GM18951 (cell line): ENCODE results near the gene KCNT2.

Source experiments
- POLR2A ChIP-seq: IDR thresholded peaks from 4 replicates; pipeline ENCODE4 v1.6.1; 2011; ENCODE audit warnings: mild to moderate bottlenecking; ENCODE audit not compliant: insufficient read length, insufficient read depth; ENCODE audit errors: extremely low read depth
- in situ Hi-C: fragments of 300-500 bp; cut with MboI; formaldehyde crosslinking; loops from one replicate; pipeline ENCODE4 v1.12.0; 2022; ENCODE audit warnings: low sequenced_read_pairs, mixed read lengths, inconsistent platforms; ENCODE audit not compliant: unreplicated experiment

Gene KCNT2

GRCh38 chr1:196376630-196377328 is 231.5 kb downstream of the KCNT2 start:
- no peak for TF ChIP-seq POLR2A
- in situ Hi-C loops: no loop called here

- TF ChIP-seq POLR2A: no peak
- in situ Hi-C loops: no loop called here
Measured at GRCh38 chr1:196373798-196374197, 234.4 kb downstream of the KCNT2 start.

- in situ Hi-C loops: no loop called here
- TF ChIP-seq POLR2A: no peak
Measured at GRCh38 chr1:196372896-196373536, 235.2 kb downstream of the KCNT2 start.

GRCh38 chr1:196367838-196368237 is 240.4 kb downstream of the KCNT2 start:
- no peak for TF ChIP-seq POLR2A
- in situ Hi-C loops: no loop called here

GRCh38 chr1:196366817-196367495 is 241.3 kb downstream of the KCNT2 start:
- in situ Hi-C loops: no loop called here
- no peak for TF ChIP-seq POLR2A

- in situ Hi-C loops: no loop called here
- no peak for TF ChIP-seq POLR2A
Measured at GRCh38 chr1:196361112-196361714, 247.0 kb downstream of the KCNT2 start.

- TF ChIP-seq POLR2A: no peak
- in situ Hi-C loops: no loop called here
Measured at GRCh38 chr1:196357913-196358312, 250.3 kb downstream of the KCNT2 start.

DNA sequence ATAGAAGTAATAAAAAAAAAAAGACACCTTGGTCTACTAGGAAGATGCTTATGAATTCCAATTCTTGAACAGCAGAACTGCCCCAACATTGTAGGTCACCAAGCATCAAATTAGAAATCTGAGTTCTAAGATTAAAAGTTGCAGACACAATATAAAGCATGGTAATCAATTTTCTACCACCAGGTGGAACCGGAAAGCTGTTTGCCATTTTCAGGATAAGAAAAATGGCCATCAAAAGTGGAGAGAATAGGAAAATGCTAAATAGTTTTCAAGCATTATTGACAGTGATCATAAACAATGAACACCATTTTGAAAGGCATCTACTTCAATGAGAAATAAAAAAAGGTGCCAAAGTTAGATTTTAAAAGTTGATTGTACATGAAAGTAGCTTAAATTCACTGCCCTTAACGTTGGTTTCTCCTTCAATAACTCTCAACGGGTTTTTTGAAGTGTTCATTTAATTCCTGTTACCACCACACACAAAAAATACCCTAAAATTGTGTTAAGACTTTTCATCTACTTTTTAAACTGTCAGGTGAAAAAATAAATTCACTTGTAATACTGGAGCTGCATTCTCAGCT is 252.9 kb downstream of the KCNT2 start:
- in situ Hi-C loops: no loop called here
- no peak for TF ChIP-seq POLR2A

DNA sequence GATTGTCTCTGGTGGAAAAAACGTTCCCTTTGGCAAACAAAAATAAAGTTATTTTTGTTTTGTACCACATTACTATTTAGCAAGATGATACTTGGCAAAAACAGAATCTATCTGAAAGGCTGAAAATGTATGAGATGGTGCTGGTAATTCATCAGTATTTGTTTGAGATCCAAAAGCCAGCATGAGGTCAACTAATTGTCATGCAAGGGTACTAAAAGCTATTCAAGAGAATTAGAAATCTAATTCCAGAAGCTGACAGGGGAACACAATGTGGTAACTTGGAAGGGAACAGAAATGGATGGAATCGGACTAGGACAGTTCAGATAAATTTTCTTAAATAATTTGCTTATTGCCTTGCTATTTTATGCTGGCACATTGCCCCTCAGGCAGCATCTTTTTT is 263.8 kb downstream of the KCNT2 start:
- TF ChIP-seq POLR2A: no peak
- in situ Hi-C loops: loop anchor here (25.0 kb wide), 1 partner anchor 293 kb away; no protein-coding TSS in a partner anchor

DNA sequence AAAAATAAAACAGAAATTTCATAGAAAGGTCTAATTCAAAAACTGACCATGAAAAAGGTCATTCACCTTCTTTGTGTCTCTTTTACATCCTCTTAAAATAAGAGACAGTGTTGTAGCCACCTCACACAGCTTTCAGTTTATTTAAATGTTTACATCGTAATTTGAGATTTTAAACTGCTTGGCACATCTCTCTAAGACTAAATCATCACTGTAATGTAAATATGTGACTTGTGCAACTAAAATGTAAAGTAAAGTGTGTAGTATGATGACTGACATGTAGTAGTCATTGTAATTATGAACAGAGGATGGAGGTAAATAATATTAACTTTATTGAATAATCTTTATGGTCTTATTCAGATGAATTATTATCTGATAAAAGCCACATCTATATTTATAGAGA is 283.9 kb downstream of the KCNT2 start:
- in situ Hi-C loops: no loop called here
- no peak for TF ChIP-seq POLR2A

DNA sequence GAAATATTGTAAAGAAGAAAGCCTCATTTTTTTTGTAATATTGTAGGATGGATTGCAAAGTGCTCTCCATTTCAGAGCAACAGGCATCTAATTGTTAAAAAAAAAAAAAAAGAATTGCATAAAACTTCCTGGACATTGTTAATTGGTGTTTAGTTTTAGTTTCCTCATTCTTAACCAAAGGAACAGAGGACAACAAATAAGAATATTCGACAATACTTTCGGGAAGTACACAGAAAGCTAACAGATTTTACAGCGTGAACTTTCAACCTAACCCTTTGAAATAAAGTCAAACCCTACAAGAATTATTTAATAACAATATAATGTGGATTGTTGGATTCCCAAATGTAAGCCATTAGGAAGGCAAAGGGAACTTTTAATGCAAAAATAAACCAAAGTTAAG is 284.4 kb downstream of the KCNT2 start:
- in situ Hi-C loops: no loop called here
- no peak for TF ChIP-seq POLR2A

DNA sequence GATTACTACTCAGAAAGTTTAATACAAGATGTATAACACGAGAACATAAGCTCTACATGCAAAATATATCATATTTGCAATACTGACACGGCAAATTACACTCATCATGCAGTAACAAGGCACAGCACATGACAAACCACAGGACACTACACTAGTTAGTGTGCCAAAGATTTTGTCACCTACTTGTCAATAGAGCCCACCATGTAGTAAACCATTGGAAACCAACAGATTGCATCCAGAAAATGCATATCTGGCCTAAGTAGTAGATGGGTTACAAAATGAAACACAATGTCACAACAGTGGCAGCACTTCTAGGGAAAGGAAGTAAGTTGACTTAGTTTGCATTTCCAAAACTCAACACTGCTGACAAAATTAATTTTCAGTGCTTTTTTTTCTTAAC is 288.9 kb downstream of the KCNT2 start:
- in situ Hi-C loops: no loop called here
- no peak for TF ChIP-seq POLR2A
